ENCODE measurements around the gene SEMA6A.

SEMA6A gene

DNA sequence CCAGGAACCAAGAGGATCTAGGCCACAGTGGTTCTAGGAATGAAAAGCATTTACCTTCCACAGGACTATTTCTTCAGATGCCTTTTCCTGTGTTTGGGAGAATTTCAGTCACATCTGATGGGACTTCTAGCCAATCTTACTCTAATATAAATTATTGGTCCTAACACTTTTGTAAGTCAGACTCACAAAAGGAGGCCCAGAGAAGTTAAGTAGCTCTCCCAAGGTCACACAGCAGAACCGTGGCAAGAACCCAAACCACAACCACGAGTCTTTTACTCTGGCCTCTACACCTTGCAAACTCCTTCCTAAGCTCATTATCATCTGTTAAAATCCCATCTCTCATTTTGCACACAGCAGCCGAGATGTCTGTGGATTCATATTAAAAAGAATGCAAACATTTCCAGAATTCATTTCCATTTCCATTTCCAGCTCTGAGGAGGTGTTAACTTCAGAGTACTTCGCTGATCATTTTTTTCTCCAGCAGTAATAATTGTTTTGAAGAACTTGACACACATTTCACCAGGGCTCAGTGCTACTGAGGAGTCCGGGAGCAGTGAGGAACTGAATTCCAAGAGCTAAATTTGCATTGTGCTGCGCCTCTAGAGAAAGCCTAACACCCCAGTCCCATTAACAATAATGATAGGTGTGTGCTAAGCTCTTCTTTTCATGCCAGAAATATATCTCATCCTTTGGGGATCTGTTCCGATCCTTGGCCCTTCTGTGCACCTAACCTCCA, 168.1 kb downstream of the SEMA6A start:
- Histone ChIP-seq H3K4ac (ENCODE audit: low read depth in 1 of 2, low read length in 2 of 2) (no peak overlapping the region), H3K79me1 (replicated peaks; ENCODE audit: low read length, poor library complexity, severe bottlenecking) (no peaks in the 10 kb centered on the region), H3K4me1 (ENCODE audit: control insufficient read depth, insufficient read depth, low read depth, low read length) (no peaks in the 10 kb centered on the region), H2BK5ac (ENCODE audit: low read depth, low read length, poor library complexity, severe bottlenecking) (no peak overlapping the region), H2BK120ac (ENCODE audit: low read depth, low read length) (no peak overlapping the region), H2BK12ac (ENCODE audit: low read length in 2 of 2) (no peak overlapping the region), H4K8ac (ENCODE audit: low read length) (no peak overlapping the region), H3K4me3 (ENCODE audit: insufficient read depth in 1 of 2, low read depth in 1 of 2, low read length in 2 of 2) (no peak overlapping the region), H3K27ac (ENCODE audit: low read length, poor library complexity, severe bottlenecking) (no peak overlapping the region), H2AK5ac (ENCODE audit: low read length, severe bottlenecking) (no peak overlapping the region), H3K27me3 (ENCODE audit: control insufficient read depth in 1 of 2, insufficient read depth in 1 of 2, low read length in 2 of 2) (no peaks in the 10 kb centered on the region), H3K4me2 (ENCODE audit: low read length, poor library complexity, severe bottlenecking) (no peak overlapping the region), H4K91ac (ENCODE audit: low read length) (no peak overlapping the region), H3K14ac (ENCODE audit: low read length in 2 of 2) (no peak overlapping the region), H3K9me3 (ENCODE audit: control insufficient read depth, low read length) (no peaks in the 10 kb centered on the region), H3K23ac (ENCODE audit: low read length in 2 of 2) (no peak overlapping the region), H2AFZ (ENCODE audit: low read depth, low read length) (no peak overlapping the region), H3K36me3 (ENCODE audit: control insufficient read depth in 1 of 2, insufficient read depth in 2 of 2, low read depth in 1 of 2, low read length in 2 of 2) (no peaks in the 10 kb centered on the region), H3K9ac (ENCODE audit: low read length) (no peak overlapping the region), H3K18ac (ENCODE audit: low read depth in 1 of 2, low read length in 2 of 2) (no peak overlapping the region), H2BK15ac (ENCODE audit: low read depth, poor library complexity, severe bottlenecking) (no peak overlapping the region)
- no peak for DNase-seq
- WGBS, result 88% methylated on average over 6 of the region's 7 CpGs

DNA sequence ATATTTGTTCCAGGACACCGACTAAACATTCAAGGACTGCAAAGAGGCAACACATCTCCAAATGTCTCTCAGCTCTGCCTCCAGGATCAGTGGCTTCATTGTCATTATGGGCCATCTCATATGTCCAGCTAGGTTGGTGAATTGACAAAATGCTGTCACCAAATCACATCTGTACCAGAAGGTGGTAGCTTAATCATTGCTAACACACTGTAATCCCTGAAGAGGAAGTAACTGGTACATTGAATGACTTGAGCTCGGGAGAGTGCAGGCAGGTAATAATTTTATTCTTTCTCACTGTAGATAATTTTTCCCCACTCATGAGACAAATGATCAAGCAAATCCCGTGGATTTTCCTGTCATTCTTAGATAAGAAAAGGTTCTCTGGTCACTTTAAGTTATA, 169.8 kb downstream of the SEMA6A start:
- no peak overlapping the region for H2BK120ac ChIP-seq (ENCODE audit: low read depth, low read length)
- no peak overlapping the region for H3K4me2 ChIP-seq (ENCODE audit: low read length, poor library complexity, severe bottlenecking)
- WGBS, result 100% methylated on average over 1 of the region's 3 CpGs
- no peak overlapping the region for H3K9ac ChIP-seq (ENCODE audit: low read length)
- H2BK15ac ChIP-seq (ENCODE audit: low read depth, poor library complexity, severe bottlenecking), result no peak overlapping the region
- no peaks in the 10 kb centered on the region for H3K79me1 ChIP-seq (replicated peaks; ENCODE audit: low read length, poor library complexity, severe bottlenecking)
- no peak overlapping the region for H3K14ac ChIP-seq (ENCODE audit: low read length in 2 of 2)
- no peaks in the 10 kb centered on the region for H3K36me3 ChIP-seq (ENCODE audit: control insufficient read depth in 1 of 2, insufficient read depth in 2 of 2, low read depth in 1 of 2, low read length in 2 of 2)
- no peak overlapping the region for H4K8ac ChIP-seq (ENCODE audit: low read length)
- H2BK12ac ChIP-seq (ENCODE audit: low read length in 2 of 2), result no peak overlapping the region
- H2AK5ac ChIP-seq (ENCODE audit: low read length, severe bottlenecking), result no peak overlapping the region
- no peak overlapping the region for H3K4ac ChIP-seq (ENCODE audit: low read depth in 1 of 2, low read length in 2 of 2)
- H3K4me3 ChIP-seq (ENCODE audit: insufficient read depth in 1 of 2, low read depth in 1 of 2, low read length in 2 of 2), result no peak overlapping the region
- no peak overlapping the region for H2AFZ ChIP-seq (ENCODE audit: low read depth, low read length)
- H3K18ac ChIP-seq (ENCODE audit: low read depth in 1 of 2, low read length in 2 of 2), result no peak overlapping the region
- no peak overlapping the region for H4K91ac ChIP-seq (ENCODE audit: low read length)
- no peaks in the 10 kb centered on the region for H3K9me3 ChIP-seq (ENCODE audit: control insufficient read depth, low read length)
- no peak overlapping the region for H3K27ac ChIP-seq (ENCODE audit: low read length, poor library complexity, severe bottlenecking)
- no peak overlapping the region for H3K23ac ChIP-seq (ENCODE audit: low read length in 2 of 2)
- no peaks in the 10 kb centered on the region for H3K4me1 ChIP-seq (ENCODE audit: control insufficient read depth, insufficient read depth, low read depth, low read length)
- no peak overlapping the region for H2BK5ac ChIP-seq (ENCODE audit: low read depth, low read length, poor library complexity, severe bottlenecking)
- no peak for DNase-seq
- H3K27me3 ChIP-seq (ENCODE audit: control insufficient read depth in 1 of 2, insufficient read depth in 1 of 2, low read length in 2 of 2), result no peaks in the 10 kb centered on the region

DNA sequence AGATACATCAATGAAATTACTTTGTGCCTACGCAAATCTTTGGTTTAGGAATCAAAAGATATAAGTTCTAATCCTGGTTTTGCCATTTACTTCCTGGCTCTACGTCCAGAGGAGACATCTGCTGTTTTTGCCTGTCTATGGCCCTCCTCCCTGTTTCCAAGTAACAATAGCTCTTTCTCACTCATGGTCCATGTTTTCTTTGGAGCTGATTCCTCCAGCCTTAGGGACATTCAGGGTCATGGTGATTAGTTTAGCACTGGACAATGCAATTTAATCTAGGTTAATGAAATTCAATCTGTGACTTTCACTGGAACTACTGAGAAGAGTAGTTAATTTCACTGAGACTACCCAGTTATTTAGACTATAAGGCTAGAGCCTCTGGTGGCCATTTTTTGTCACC, 170.6 kb downstream of the SEMA6A start:
- Histone ChIP-seq H3K79me1 (replicated peaks; ENCODE audit: low read length, poor library complexity, severe bottlenecking) (no peaks in the 10 kb centered on the region), H3K27me3 (ENCODE audit: control insufficient read depth in 1 of 2, insufficient read depth in 1 of 2, low read length in 2 of 2) (no peaks in the 10 kb centered on the region), H3K36me3 (ENCODE audit: control insufficient read depth in 1 of 2, insufficient read depth in 2 of 2, low read depth in 1 of 2, low read length in 2 of 2) (no peaks in the 10 kb centered on the region), H3K27ac (ENCODE audit: low read length, poor library complexity, severe bottlenecking) (no peak overlapping the region), H2BK120ac (ENCODE audit: low read depth, low read length) (no peak overlapping the region), H3K18ac (ENCODE audit: low read depth in 1 of 2, low read length in 2 of 2) (no peak overlapping the region), H2BK15ac (ENCODE audit: low read depth, poor library complexity, severe bottlenecking) (no peak overlapping the region), H4K8ac (ENCODE audit: low read length) (no peak overlapping the region), H3K23ac (ENCODE audit: low read length in 2 of 2) (no peak overlapping the region), H2BK12ac (ENCODE audit: low read length in 2 of 2) (no peak overlapping the region), H2BK5ac (ENCODE audit: low read depth, low read length, poor library complexity, severe bottlenecking) (no peak overlapping the region), H3K4me3 (ENCODE audit: insufficient read depth in 1 of 2, low read depth in 1 of 2, low read length in 2 of 2) (no peak overlapping the region), H4K91ac (ENCODE audit: low read length) (no peak overlapping the region), H3K4me2 (ENCODE audit: low read length, poor library complexity, severe bottlenecking) (no peak overlapping the region), H2AFZ (ENCODE audit: low read depth, low read length) (no peak overlapping the region), H3K4me1 (ENCODE audit: control insufficient read depth, insufficient read depth, low read depth, low read length) (no peaks in the 10 kb centered on the region), H3K9me3 (ENCODE audit: control insufficient read depth, low read length) (no peaks in the 10 kb centered on the region), H3K4ac (ENCODE audit: low read depth in 1 of 2, low read length in 2 of 2) (no peak overlapping the region), H2AK5ac (ENCODE audit: low read length, severe bottlenecking) (no peak overlapping the region), H3K9ac (ENCODE audit: low read length) (no peak overlapping the region), H3K14ac (ENCODE audit: low read length in 2 of 2) (no peak overlapping the region)
- 82% methylated on average over 2 of the region's 2 CpGs for WGBS
- DNase-seq, result no peak

DNA sequence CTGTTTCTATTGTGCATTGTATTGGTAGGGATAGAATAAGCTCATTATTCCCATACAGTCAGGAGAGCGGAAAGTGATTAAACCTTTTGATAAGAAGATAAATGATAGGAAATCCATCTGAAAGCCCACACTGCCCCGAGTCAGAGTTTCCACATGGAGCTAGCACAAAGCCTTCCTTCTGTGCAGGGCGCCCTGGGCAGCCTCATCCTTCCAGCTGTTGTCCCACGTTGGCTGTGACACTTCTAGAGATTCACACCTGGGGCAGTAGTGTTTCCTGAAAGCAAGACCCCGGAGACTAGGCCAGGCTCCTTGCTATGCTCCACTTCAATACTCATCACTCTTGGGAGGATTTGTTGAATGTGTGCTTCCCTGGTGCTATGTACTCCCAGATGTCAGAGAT, 172.4 kb downstream of the SEMA6A start:
- no peak overlapping the region for H3K4me3 ChIP-seq (ENCODE audit: insufficient read depth in 1 of 2, low read depth in 1 of 2, low read length in 2 of 2)
- no peak overlapping the region for H2BK15ac ChIP-seq (ENCODE audit: low read depth, poor library complexity, severe bottlenecking)
- no peak overlapping the region for H3K14ac ChIP-seq (ENCODE audit: low read length in 2 of 2)
- H3K4me2 ChIP-seq (ENCODE audit: low read length, poor library complexity, severe bottlenecking), result no peak overlapping the region
- no peak overlapping the region for H2BK120ac ChIP-seq (ENCODE audit: low read depth, low read length)
- H3K23ac ChIP-seq (ENCODE audit: low read length in 2 of 2), result no peak overlapping the region
- no peak overlapping the region for H3K27ac ChIP-seq (ENCODE audit: low read length, poor library complexity, severe bottlenecking)
- no peak overlapping the region for H2BK5ac ChIP-seq (ENCODE audit: low read depth, low read length, poor library complexity, severe bottlenecking)
- H3K27me3 ChIP-seq (ENCODE audit: control insufficient read depth in 1 of 2, insufficient read depth in 1 of 2, low read length in 2 of 2), result no peaks in the 10 kb centered on the region
- no peak overlapping the region for H2AK5ac ChIP-seq (ENCODE audit: low read length, severe bottlenecking)
- no peak for DNase-seq
- H3K9ac ChIP-seq (ENCODE audit: low read length), result no peak overlapping the region
- no peak overlapping the region for H2AFZ ChIP-seq (ENCODE audit: low read depth, low read length)
- H3K4ac ChIP-seq (ENCODE audit: low read depth in 1 of 2, low read length in 2 of 2), result no peak overlapping the region
- H3K4me1 ChIP-seq (ENCODE audit: control insufficient read depth, insufficient read depth, low read depth, low read length), result no peaks in the 10 kb centered on the region
- 87% methylated on average over 4 of the region's 5 CpGs for WGBS
- no peaks in the 10 kb centered on the region for H3K9me3 ChIP-seq (ENCODE audit: control insufficient read depth, low read length)
- H3K18ac ChIP-seq (ENCODE audit: low read depth in 1 of 2, low read length in 2 of 2), result no peak overlapping the region
- H2BK12ac ChIP-seq (ENCODE audit: low read length in 2 of 2), result no peak overlapping the region
- no peak overlapping the region for H4K8ac ChIP-seq (ENCODE audit: low read length)
- H3K36me3 ChIP-seq (ENCODE audit: control insufficient read depth in 1 of 2, insufficient read depth in 2 of 2, low read depth in 1 of 2, low read length in 2 of 2), result no peaks in the 10 kb centered on the region
- no peaks in the 10 kb centered on the region for H3K79me1 ChIP-seq (replicated peaks; ENCODE audit: low read length, poor library complexity, severe bottlenecking)
- H4K91ac ChIP-seq (ENCODE audit: low read length), result no peak overlapping the region
